ENCODE measurements around the gene NHEJ1. TPM values are rescaled to one million over a fixed set of nuclear protein-coding genes. Genes with fewer than 3 reads are reported as not detected.

The NHEJ1 gene
- total and polyA plus RNA-seq, 2 of the 13 experiments (the other 11 are each of a cell fraction or from before 2014, with no cell fraction given): 30.0 to 30.7 TPM

GRCh38 chr2:219207884-219208740 lies 47.5 kb upstream of the NHEJ1 start (continued):
- TF ChIP-seq ZNF318 (CRISPR knock-in tag; IDR thresholded peaks at IDR 0.05) (no peak), ERF (CRISPR knock-in tag; IDR thresholded peaks at IDR 0.05) (peak; percentile 65; the same call in 1 of the 2 replicates), TCF7L2 (IDR thresholded peaks at IDR 0.05; ENCODE audit: low read depth, low read length) (no peak), ZNF577 (CRISPR knock-in tag; IDR thresholded peaks at IDR 0.05; ENCODE audit: borderline replicate concordance, low read depth) (no peak), TFE3 (CRISPR knock-in tag; IDR thresholded peaks at IDR 0.05) (no peak), SAFB2 (CRISPR knock-in tag; IDR thresholded peaks at IDR 0.05; ENCODE audit: borderline replicate concordance, low read depth) (no peak; the same call in 1 of the 2 replicates), ZBTB7B (CRISPR knock-in tag; IDR thresholded peaks at IDR 0.05) (peak; percentile 87), ZNF766 (CRISPR knock-in tag; IDR thresholded peaks at IDR 0.05; ENCODE audit: borderline replicate concordance) (peak; percentile 74; the same call in 1 of the 2 replicates), SNAPC5 (CRISPR knock-in tag; IDR thresholded peaks at IDR 0.05; ENCODE audit: borderline replicate concordance) (0 out of 2 replicates have a peak, but pooled peaks have one; percentile 21), ZNF552 (CRISPR knock-in tag; IDR thresholded peaks at IDR 0.05; ENCODE audit: borderline replicate concordance) (peak; percentile 82; the same call in 1 of the 2 replicates), ZNF563 (CRISPR knock-in tag; IDR thresholded peaks at IDR 0.05) (no peak), ZNF263 (CRISPR knock-in tag; IDR thresholded peaks at IDR 0.05) (no peak), NR2F2 (IDR thresholded peaks at IDR 0.05; ENCODE audit: borderline replicate concordance, low read depth) (peak; percentile 16), HIVEP1 (CRISPR knock-in tag; IDR thresholded peaks at IDR 0.05) (no peak), MEF2D (CRISPR knock-in tag; IDR thresholded peaks at IDR 0.05) (peak; percentile 84), ZNF362 (CRISPR knock-in tag; IDR thresholded peaks at IDR 0.05; ENCODE audit: borderline replicate concordance) (no peak; the same call in 1 of the 2 replicates), PITX1 (CRISPR knock-in tag; IDR thresholded peaks at IDR 0.05) (peak; percentile 32; the same call in 1 of the 2 replicates), ZBTB8A (CRISPR knock-in tag; IDR thresholded peaks at IDR 0.05; ENCODE audit: borderline replicate concordance, low read depth) (no peak)

Measured in HepG2 (cell line).